HL-60 (cell line): Measurements from ENCODE around the gene NOVA1.

ENCODE experiments used
- DNase-seq, 2 experiments: peaks; one replicate each; pipeline ENCODE4 v3.0.0-alpha.2; 2010 to 2020; ENCODE audit warnings: low read depth in 1 of 2, low spot score in 1 of 2
- H3K27ac ChIP-seq: fragments of 250-450 bp; sonication (Bioruptor Pico); replicated peaks from 2 replicates; pipeline ENCODE4 v1.5.1; 2020; ENCODE audit warnings: mild to moderate bottlenecking, moderate library complexity
- H3K27me3 ChIP-seq: fragments of 250-450 bp; sonication (Bioruptor Pico); 2 replicates; pipeline ENCODE4 v1.5.1; 2021; ENCODE audit warnings: mild to moderate bottlenecking, moderate library complexity; ENCODE audit not compliant: insufficient read depth, poor library complexity, severe bottlenecking
- H3K4me3 ChIP-seq: replicated peaks from 2 replicates; pipeline ENCODE4 v1.5.1; 2011; ENCODE audit warnings: mild to moderate bottlenecking, control low read depth, low read length; ENCODE audit not compliant: insufficient read depth
- CTCF ChIP-seq: IDR thresholded peaks from one replicate; pipeline ENCODE4 v1.5.1; 2011; ENCODE audit warnings: low read length, control low read depth, inconsistent platforms; ENCODE audit not compliant: insufficient read depth
- GABPA ChIP-seq: IDR thresholded peaks from 2 replicates; pipeline ENCODE4 v1.6.1; 2012; ENCODE audit warnings: low read depth
- REST ChIP-seq: IDR thresholded peaks from 2 replicates; pipeline ENCODE4 v1.6.1; 2012; ENCODE audit warnings: low read depth; ENCODE audit not compliant: insufficient replicate concordance

The NOVA1 gene

GRCh38 chr14:26398616-26399015 lies 199.2 kb downstream of the NOVA1 start:
- Histone ChIP-seq H3K27me3 (no peaks in the 10 kb centered on the region), H3K4me3 (no peak overlapping the region), H3K27ac (no peak overlapping the region)
- DNase-seq = no peak
- TF ChIP-seq CTCF (no peak), REST (no peak), GABPA (no peak)
